Muscle of arm (tissue), 12 donors: ENCODE results near the gene RBM47. TPM values are rescaled to one million over a fixed set of nuclear protein-coding genes. Genes with fewer than 3 reads are reported as not detected.
"Not testable (repeated sequence)": the region's sequence is repeated elsewhere in the genome, so short reads cannot be mapped to it uniquely, and the experiment has no call there.

Experiments
- DNase-seq: peaks from one replicate; pipeline ENCODE4 v3.0.0-alpha.2; 2013
- polyA plus RNA-seq, 12 donors: library from polyadenylated mRNA; unstranded; fragments of 120-200 nt; gene quantifications; one replicate each; pipeline ENCODE4 v1.2.1, GENCODE V29; 2013; ENCODE audit not compliant: insufficient read length in 12 of 12

RBM47 gene
- polyA plus RNA-seq, 12 donors: 0.93 to 20.1 (median 1.8) TPM; not detected in 1

DNA sequence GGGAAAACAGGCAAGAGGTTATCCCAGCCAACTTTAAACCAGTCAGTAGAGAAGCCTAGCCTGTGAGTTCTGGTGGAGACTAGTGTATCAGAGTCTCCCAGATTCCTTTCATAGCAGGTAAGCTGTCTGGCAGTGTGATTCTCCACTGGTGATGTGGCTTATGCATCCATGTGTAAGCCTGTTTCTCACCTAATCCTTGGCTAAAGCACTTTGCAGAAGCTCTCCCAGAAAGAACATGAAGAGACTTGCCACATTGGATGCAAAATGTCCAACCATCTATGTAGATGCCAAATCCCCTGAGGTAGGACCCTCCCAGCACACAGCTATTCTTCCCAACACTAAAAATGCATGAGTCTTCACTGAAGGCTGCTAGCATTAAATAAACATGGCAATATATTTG is 182.8 kb downstream of the RBM47 start:
- DNase-seq: no peak

DNA sequence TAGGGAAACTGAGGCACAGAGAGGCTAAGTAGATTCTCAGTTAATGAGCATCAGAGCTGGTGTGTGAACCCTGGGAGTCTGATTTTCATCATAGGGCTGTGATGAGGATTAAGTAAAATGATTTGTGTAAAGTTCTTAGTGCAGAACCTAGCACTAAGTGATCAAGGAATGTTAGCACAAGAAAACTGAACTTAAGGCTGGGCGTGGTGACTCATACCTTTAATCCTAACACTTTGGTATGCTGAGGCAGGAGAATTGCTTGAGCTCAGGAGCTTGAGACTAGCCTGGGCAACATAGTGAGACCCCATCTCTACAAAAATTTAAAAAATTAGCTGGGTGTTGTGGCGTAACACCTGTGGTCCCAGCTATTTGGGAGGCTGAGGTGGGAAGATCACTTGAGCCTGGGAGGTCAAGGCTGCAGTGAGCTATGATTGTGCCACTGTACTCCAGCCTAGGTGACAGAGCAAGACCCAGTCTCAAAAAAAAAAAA is 183.4 kb downstream of the RBM47 start:
- DNase-seq: not testable (repeated sequence)

DNA sequence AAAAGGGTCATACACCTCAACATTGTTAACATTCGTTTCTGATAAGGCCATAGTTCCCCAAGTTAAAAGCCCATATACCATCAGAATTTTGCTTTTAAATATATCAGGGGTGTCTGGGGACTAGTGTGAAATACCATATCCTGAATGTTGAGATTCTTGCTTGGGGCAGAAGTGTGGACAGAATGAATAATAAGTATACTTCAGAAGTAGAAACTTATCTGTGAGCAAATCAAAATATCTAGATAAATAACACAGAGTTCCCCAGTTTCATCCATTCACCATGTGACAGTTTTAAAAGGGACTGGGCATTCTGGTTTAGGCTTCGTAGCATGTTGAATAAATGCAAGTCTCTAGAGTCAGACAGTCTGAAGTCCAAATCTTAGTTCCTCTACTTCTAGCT is 184.0 kb downstream of the RBM47 start:
- DNase-seq: no peak

DNA sequence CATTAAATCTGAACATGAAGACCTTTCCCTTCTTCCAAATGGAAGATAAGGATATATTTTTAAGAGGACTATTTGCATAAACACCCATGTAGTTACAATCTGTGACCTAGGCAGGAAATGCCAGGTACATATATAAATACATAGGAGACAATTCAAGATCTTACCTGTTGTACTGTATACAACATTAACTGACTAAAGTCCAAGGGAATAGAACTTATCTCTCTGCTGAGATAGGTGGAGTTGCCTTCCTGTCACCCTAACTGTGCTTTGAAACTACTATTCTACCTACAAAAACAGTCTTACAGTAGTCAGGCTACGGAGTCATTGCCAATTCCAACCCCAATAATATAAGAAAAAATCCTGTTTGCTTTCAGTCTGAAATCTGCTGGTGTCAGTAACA is 188.2 kb downstream of the RBM47 start:
- no peak for DNase-seq

DNA sequence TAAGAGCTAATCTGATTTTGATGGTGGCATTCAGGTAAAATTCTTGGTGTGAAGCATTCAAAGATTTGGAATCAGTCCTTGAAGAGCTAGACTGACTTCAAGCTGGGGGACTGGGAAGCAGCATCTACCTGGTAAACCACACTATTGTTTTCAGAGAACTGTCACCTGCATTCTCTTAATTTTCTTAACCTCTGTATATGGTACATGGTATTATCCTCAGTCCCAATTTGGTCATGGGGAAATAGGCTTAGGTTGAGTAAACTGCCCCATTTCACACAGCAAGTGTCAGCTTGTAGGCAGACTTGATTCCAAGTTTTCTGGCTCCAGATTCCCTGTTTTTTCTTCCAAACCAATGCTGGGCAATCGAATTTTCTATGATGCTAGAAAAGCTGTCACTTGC is 190.1 kb downstream of the RBM47 start:
- no peak for DNase-seq

DNA sequence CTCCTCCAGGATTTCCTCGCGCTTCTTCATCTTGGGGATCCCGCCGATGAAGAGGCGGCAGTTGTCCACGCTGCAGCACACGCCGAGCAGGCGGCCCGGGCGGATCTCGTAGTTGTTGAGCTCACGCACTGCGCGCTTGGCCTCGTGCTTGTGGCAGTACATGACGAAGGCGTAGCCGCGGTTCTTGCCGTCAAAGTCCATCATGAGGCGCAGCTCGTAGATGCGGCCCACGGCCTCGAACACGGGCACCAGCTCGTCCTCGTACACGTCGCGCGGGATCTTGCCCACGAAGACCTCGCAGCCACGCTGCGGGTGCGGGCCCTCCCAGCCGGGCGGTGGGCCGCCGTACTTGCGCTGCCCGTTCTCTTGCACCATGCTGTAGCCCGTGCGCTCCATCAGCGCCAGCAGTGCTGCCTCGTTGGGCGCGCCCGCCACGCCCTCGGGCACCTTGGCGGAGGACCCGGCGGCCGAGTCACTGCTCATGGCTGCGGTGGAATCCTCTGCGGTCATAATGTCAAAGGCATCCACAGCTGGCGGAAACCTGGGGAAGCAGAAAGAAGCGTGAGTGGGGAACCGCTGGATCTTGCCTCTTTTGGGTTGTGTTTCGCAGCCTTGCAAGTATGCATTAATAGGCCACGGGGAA is 191.2 kb downstream of the RBM47 start:
- DNase-seq: no peak

GRCh38 chr4:40437741-40438383 is 191.8 kb downstream of the RBM47 start:
- DNase-seq: no peak

DNA sequence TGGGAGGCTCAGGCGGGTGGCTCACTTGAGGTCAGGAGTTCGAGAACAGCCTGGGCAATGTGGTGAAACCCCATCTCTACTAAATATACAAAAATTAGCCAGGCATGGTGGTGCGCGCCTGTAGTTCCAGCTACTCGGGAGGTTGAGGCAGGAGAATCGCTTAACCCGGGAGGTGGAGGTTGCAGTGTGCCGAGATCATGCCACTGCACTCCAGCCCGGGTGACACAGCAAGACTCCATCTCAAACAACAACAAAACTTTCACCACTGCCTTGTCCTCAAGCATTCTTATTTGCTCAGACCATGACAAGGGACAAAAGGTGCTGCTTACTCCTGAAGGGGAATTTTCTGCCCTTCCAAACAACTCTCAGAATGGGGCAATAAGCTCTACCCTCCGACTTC is 194.4 kb downstream of the RBM47 start:
- DNase-seq: not testable (repeated sequence)

GRCh38 chr4:40434126-40434687 is 195.5 kb downstream of the RBM47 start:
- DNase-seq: no peak

DNA sequence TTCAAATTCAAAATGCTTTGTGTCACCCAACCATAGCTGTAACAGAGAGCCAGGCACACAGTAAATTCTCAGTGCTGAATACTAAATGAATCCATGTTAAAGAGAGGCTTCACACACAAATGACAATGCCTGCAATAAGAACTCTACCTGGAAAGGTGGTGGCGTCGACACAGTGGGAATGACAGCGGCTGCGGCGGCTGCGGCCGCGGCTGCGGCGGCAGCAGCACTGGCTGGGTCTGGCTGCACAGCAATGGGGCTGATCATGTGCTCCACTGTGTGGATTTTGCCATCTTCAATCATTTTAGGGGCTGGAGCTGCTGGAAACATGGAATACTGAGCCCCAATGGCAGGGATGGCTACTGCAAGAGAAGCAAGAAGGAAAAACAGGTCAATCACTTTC is 197.2 kb downstream of the RBM47 start:
- DNase-seq: no peak

DNA sequence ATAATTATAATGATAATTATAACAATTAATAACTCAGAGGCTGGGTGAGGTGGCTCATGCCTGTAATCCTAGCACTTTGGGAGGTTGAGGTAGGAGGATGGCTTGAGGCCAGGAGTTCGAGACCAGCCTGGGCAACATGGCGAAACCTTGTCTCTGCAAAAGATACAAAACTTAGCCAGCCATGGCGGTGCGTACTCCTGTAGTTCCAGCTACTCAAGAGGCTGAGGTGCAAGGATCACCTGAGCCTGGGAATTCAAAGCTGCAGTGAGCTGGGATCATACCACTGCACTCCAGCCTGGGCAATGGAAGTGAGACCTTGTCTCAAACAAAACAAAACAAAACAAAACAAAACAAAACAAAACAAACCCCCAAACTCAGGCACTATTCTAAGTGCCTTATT is 201.8 kb downstream of the RBM47 start:
- DNase-seq: not testable (repeated sequence)

- peak; percentile 3 for DNase-seq
Measured at GRCh38 chr4:40427128-40427527, 202.5 kb downstream of the RBM47 start.

- no peak for DNase-seq
Measured at GRCh38 chr4:40425799-40426574, 203.7 kb downstream of the RBM47 start.

- no peak for DNase-seq
Measured at GRCh38 chr4:40423735-40424134, 205.9 kb downstream of the RBM47 start.

GRCh38 chr4:40421839-40422708 is 207.6 kb downstream of the RBM47 start:
- DNase-seq: no peak

DNA sequence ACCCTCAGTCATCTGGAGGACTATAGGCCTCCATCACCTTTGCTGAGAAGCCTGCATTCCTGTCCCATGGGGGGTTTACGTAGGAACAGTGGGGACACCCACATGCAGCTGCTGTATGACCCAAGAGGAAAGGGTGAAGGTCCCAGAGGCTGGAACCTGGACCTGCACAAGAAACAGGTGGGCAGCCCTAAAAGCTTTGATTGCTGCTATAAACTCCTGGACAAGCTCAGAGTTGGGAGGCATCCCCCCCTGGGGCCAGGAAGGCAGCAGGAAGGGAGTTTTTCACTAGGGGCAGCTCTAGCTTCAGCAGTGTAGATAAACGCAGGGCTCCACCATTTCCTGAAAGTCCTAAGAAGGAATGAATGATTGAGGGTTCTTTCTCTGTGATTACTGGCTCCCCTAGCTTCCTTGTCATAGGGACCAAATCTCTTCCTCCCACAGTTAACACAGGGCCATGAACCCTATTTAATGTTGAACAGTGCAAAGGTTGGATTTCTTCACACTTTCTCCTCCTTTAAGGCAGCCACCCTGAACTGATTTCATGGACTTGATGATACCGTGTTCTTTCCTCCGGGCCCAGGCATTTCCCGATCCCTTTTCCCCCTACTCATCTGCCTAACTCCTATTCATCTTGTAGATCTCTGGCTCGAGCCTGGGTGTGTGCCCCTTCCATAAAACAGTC is 210.3 kb downstream of the RBM47 start:
- no peak for DNase-seq

DNA sequence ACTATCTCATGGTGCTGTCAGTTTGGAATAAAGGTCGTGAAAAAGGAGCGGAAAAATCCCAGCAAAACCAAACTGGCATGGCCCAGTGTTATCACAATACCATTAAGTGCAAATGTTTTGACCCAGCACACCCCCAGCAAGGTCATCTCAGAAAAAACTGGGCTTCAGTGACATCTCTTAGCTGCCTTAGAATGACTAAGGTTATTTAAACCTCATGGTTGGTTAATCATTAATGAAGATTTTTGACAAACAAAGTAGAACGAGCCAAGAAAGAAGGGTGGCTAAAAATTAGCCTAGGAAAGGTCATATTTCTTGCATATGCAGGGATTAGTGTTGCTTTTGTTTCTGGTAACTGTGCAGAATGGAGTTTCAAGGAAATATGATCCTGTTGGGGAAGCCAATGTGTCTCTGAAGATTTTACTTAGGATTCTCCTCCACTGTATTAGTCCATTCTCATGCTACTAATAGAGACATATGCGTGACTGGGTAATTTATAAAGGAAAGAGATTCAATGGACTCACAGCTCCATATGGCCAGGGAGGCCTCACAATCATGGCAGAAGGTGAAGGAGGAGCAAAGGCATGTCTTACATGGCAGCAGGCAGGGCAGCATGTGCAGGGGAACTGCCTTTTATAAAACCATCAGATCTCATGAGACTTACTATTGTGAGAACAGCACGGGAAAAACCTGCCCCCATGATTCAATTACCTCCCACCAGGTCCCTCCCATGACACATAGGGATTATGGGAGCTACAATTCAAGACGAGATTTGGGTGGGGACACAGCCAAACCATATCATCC is 211.0 kb downstream of the RBM47 start:
- DNase-seq: no peak

DNA sequence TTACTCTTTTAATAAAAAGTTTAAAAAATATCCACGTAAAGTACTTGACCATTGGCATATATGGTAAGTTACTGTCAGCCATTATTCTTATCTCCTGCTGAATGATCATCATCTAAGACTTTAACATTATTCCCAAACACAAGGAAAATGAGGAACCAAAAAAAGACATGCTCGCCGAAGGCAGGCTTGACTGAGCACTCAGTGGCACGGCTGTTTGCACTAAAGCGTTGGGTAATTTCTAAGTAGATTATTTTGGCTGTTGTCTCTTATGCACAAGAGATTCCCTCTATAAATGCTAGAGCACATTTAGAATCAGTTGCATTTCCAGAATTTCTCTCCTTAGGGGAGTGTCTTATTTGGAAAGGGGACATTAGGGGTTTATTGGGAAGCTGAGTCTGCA is 211.7 kb downstream of the RBM47 start:
- no peak for DNase-seq

GRCh38 chr4:40414673-40415072 is 215.0 kb downstream of the RBM47 start:
- DNase-seq: no peak
